K562 (cell line): ENCODE results near the gene CIB1. TPM values are rescaled to one million over a fixed set of nuclear protein-coding genes. Genes with fewer than 3 reads are reported as not detected.
A peak's percentile ranks its signal among the peaks of the same experiment; 100 is the strongest.

Experiments used
- EHMT2 ChIP-seq: fragments of 450-650 bp; IDR thresholded peaks from 2 replicates; pipeline ENCODE4 v1.6.1; 2018; ENCODE audit warnings: antibody characterized with exemption
- FOXM1 ChIP-seq, 2 experiments: fragments of 450-650 bp in 1 of 2; sonication (generic) in 1 of 2; formaldehyde crosslinking in 1 of 2; IDR thresholded peaks; 2 replicates each; pipeline versions ENCODE4 v1.6.1 to v1.9.0; 2017 to 2022; ENCODE audit warnings: low read depth in 2 of 2, mild to moderate bottlenecking in 2 of 2, missing genetic modification reagents in 1 of 2, moderate library complexity in 1 of 2
- FOXP1 ChIP-seq: sonication (generic); formaldehyde crosslinking; IDR thresholded peaks from 2 replicates; pipeline ENCODE4 v1.8.0; 2022; ENCODE audit warnings: mild to moderate bottlenecking, missing genetic modification reagents
- GABPB1 ChIP-seq: sonication (generic); formaldehyde crosslinking; IDR thresholded peaks from 2 replicates; pipeline ENCODE4 v1.8.0; 2022; ENCODE audit warnings: mild to moderate bottlenecking, missing genetic modification reagents
- GATA2 ChIP-seq: sonication (generic); formaldehyde crosslinking; IDR thresholded peaks from 2 replicates; pipeline ENCODE4 v1.4.0; 2020; ENCODE audit warnings: mild to moderate bottlenecking, missing genetic modification reagents
- GATAD2B ChIP-seq: fragments of 450-650 bp; IDR thresholded peaks from 2 replicates; pipeline ENCODE4 v1.6.1; 2017; ENCODE audit warnings: mild to moderate bottlenecking, borderline replicate concordance
- HDAC8 ChIP-seq: fragments of 450-650 bp; IDR thresholded peaks from 2 replicates; pipeline ENCODE4 v1.6.1; 2016; ENCODE audit warnings: mild to moderate bottlenecking, missing genetic modification characterization, moderate library complexity, missing compliant biosample characterization
- NBN ChIP-seq: fragments of 450-650 bp; IDR thresholded peaks from 2 replicates; pipeline ENCODE4 v1.6.1; 2016; ENCODE audit warnings: low read depth, mild to moderate bottlenecking
- NR2F6 ChIP-seq: fragments of 450-650 bp; formaldehyde crosslinking; IDR thresholded peaks from 2 replicates; pipeline ENCODE4 v1.4.0; 2020; ENCODE audit warnings: mild to moderate bottlenecking
- PRMT5 ChIP-seq: sonication (generic); formaldehyde crosslinking; IDR thresholded peaks from 2 replicates; pipeline ENCODE4 v1.5.0; 2020; ENCODE audit warnings: missing genetic modification reagents
- RB1 ChIP-seq: fragments of 450-650 bp; IDR thresholded peaks from 2 replicates; pipeline ENCODE4 v1.6.1; 2017; ENCODE audit warnings: low read depth, mild to moderate bottlenecking
- RFX7 ChIP-seq: fragments of 250-450 bp; sonication (Bioruptor Pico); IDR thresholded peaks from 2 replicates; pipeline ENCODE4 v1.5.1; 2021; ENCODE audit warnings: mild to moderate bottlenecking
- SMARCB1 ChIP-seq: IDR thresholded peaks from 2 replicates; pipeline ENCODE4 v1.6.1; 2011; ENCODE audit warnings: improper control_type of control experiment, low read depth; ENCODE audit not compliant: insufficient read length
- ZBTB11 ChIP-seq, 3 experiments: fragments of 200-800 bp in 1 of 3; fragments of 250-450 bp in 1 of 3; fragments of 450-650 bp in 1 of 3; sonication (Bioruptor Pico) in 1 of 3; sonication (Bioruptor generic) in 1 of 3; formaldehyde crosslinking in 1 of 3; IDR thresholded peaks; 2 replicates each; pipeline versions ENCODE4 v1.6.1 to v1.8.0; 2016 to 2022; ENCODE audit warnings: mild to moderate bottlenecking in 2 of 3, missing genetic modification characterization in 2 of 3, missing compliant biosample characterization in 1 of 3, moderate library complexity in 1 of 3
- ZNF695 ChIP-seq: fragments of 450-650 bp; formaldehyde crosslinking; IDR thresholded peaks from 2 replicates; pipeline ENCODE4 v1.4.0; 2020; ENCODE audit warnings: mild to moderate bottlenecking, moderate library complexity
- polyA plus RNA-seq, 8 experiments: library from polyadenylated mRNA; depleted of rRNA in 4 of 8; stranded (reverse) in 5 of 8; unstranded in 3 of 8; fragments of >200 nt; fragmentation: Nextera tagmentation in 2 of 8; fragmentation: Illumina TruSeq in 1 of 8; extraction: Ambion mirVana in 2 of 8; extraction: Trizol in 1 of 8; gene quantifications; 2 replicates each; pipeline versions ENCODE4 v1.2.1 to v1.2.3, GENCODE V29; 2011 to 2014; ENCODE audit warnings: inconsistent platforms in 1 of 8, missing spikeins in 1 of 8
- total RNA-seq, 7 experiments: library from RNA; depleted of rRNA in 6 of 7; stranded (reverse); fragments of >200 nt in 6 of 7; fragmentation: Illumina TruSeq in 2 of 7; extraction: Trizol in 2 of 7; gene quantifications; 2 replicates each; pipeline versions ENCODE4 v1.2.1 to v1.2.3, GENCODE V29; 2011 to 2021; ENCODE audit warnings: low replicate concordance in 1 of 7
- TF ChIP-seq, protein P1 (sequence below): sonication (generic); formaldehyde crosslinking; IDR thresholded peaks from 2 replicates; pipeline ENCODE4 v1.8.0; 2023; ENCODE audit warnings: mild to moderate bottlenecking, missing genetic modification reagents
- TF ChIP-seq, protein P2 (sequence below): fragments of 250-450 bp; sonication (Bioruptor Pico); IDR thresholded peaks from 2 replicates; pipeline ENCODE4 v1.8.0; 2022; ENCODE audit warnings: inconsistent platforms
- TF ChIP-seq, protein P3 (sequence below): fragments of 250-450 bp; sonication (Bioruptor Pico); IDR thresholded peaks from 2 replicates; pipeline ENCODE4 v1.5.0; 2020; ENCODE audit warnings: mild to moderate bottlenecking, borderline replicate concordance

Gene CIB1
- total and polyA plus RNA-seq, 9 of the 15 experiments (the other 6 are each of a cell fraction or from before 2014, with no cell fraction given) = 14.9 to 136 (median 64.5) TPM

- TF ChIP-seq, protein P1, sequence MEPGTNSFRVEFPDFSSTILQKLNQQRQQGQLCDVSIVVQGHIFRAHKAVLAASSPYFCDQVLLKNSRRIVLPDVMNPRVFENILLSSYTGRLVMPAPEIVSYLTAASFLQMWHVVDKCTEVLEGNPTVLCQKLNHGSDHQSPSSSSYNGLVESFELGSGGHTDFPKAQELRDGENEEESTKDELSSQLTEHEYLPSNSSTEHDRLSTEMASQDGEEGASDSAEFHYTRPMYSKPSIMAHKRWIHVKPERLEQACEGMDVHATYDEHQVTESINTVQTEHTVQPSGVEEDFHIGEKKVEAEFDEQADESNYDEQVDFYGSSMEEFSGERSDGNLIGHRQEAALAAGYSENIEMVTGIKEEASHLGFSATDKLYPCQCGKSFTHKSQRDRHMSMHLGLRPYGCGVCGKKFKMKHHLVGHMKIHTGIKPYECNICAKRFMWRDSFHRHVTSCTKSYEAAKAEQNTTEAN (CRISPR knock-in tag) = no peak
- TF ChIP-seq SMARCB1 (no peak), HDAC8 (tag) (no peak), EHMT2 (no peak), NR2F6 (CRISPR knock-in tag) (no peak), NBN (no peak), FOXP1 (peak; percentile 78; the same call in 1 of the 2 replicates), FOXM1 (IDR thresholded peaks at IDR 0.05; ENCODE audit: low read depth) (no peak), FOXM1 (CRISPR knock-in tag; IDR thresholded peaks at IDR 0.05; ENCODE audit: low read depth) (no peak), PRMT5 (CRISPR knock-in tag) (no peak), GABPB1 (CRISPR knock-in tag) (no peak), RB1 (no peak; the same call in 1 of the 2 replicates), GATA2 (CRISPR knock-in tag) (no peak), GATAD2B (no peak), ZBTB11 (CRISPR knock-in tag; IDR thresholded peaks at IDR 0.05) (no peak), ZNF695 (CRISPR knock-in tag) (no peak), RFX7 (CRISPR knock-in tag) (no peak)
- TF ChIP-seq, protein P2, sequence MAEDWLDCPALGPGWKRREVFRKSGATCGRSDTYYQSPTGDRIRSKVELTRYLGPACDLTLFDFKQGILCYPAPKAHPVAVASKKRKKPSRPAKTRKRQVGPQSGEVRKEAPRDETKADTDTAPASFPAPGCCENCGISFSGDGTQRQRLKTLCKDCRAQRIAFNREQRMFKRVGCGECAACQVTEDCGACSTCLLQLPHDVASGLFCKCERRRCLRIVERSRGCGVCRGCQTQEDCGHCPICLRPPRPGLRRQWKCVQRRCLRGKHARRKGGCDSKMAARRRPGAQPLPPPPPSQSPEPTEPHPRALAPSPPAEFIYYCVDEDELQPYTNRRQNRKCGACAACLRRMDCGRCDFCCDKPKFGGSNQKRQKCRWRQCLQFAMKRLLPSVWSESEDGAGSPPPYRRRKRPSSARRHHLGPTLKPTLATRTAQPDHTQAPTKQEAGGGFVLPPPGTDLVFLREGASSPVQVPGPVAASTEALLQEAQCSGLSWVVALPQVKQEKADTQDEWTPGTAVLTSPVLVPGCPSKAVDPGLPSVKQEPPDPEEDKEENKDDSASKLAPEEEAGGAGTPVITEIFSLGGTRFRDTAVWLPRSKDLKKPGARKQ (CRISPR knock-in tag) = no peak
- TF ChIP-seq, protein P3, sequence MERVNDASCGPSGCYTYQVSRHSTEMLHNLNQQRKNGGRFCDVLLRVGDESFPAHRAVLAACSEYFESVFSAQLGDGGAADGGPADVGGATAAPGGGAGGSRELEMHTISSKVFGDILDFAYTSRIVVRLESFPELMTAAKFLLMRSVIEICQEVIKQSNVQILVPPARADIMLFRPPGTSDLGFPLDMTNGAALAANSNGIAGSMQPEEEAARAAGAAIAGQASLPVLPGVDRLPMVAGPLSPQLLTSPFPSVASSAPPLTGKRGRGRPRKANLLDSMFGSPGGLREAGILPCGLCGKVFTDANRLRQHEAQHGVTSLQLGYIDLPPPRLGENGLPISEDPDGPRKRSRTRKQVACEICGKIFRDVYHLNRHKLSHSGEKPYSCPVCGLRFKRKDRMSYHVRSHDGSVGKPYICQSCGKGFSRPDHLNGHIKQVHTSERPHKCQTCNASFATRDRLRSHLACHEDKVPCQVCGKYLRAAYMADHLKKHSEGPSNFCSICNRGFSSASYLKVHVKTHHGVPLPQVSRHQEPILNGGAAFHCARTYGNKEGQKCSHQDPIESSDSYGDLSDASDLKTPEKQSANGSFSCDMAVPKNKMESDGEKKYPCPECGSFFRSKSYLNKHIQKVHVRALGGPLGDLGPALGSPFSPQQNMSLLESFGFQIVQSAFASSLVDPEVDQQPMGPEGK (CRISPR knock-in tag) = no peak
These were observed 15.6 kb upstream of the CIB1 start, which contains the start of gene TTLL13 (continued) for GRCh38 chr15:90249203-90249863.
